ENCODE results near the gene PDLIM5. TPM values are rescaled to one million over a fixed set of nuclear protein-coding genes. Genes with fewer than 3 reads are reported as not detected.

PDLIM5 gene
- total RNA-seq, 2 donors from 2014 or later, result 598 to 841 TPM

DNA sequence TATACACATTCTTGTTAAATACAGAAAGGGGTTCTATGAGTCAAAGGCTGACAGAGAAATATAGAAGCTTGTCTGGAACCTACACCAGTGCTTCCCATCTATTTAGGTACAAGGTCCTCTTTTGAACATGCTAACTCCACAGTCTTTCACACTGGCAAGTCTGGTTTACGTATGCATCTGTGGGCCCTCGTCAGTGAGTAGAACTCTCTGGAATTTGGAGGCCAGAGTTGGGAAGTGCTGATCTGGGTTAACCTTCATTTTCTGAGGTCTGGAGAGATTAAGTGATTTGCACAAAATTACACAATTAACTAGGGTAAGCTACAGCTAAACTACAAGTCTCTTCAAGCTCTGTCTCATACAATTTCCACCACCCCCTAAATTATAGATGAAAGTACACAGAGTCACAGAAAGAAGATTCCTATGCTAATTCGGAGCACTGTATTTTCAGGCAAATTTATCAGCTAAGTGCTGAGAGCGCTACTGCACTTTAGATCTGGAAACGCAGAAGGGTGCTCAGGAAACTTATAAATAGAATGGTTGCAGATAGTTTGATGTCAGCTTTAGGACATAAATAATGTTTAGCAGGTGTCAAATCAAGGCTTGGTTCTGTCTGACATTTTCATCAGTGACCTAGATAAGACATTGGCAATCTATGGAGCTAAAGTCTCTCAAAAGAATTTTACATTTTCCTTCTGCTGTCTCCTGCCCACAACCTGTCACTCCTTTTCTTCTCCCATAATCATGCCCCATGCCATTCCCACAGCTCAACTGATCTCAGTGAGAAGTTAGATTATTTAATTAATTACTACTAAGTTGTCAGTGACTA, 43.0 kb upstream of the PDLIM5 start:
- Histone ChIP-seq H3K4me3 (no peak overlapping the region), H3K4me1 (peaks cover 0 to 62% of the 10 kb centered on the region in 2 donors), H3K9me3 (no peaks in the 10 kb centered on the region), H3K27me3 (no peaks in the 10 kb centered on the region), H3K36me3 (no peaks in the 10 kb centered on the region), H3K27ac (peak overlapping the region; percentile 79 to 81)
- TF ChIP-seq, protein P1, sequence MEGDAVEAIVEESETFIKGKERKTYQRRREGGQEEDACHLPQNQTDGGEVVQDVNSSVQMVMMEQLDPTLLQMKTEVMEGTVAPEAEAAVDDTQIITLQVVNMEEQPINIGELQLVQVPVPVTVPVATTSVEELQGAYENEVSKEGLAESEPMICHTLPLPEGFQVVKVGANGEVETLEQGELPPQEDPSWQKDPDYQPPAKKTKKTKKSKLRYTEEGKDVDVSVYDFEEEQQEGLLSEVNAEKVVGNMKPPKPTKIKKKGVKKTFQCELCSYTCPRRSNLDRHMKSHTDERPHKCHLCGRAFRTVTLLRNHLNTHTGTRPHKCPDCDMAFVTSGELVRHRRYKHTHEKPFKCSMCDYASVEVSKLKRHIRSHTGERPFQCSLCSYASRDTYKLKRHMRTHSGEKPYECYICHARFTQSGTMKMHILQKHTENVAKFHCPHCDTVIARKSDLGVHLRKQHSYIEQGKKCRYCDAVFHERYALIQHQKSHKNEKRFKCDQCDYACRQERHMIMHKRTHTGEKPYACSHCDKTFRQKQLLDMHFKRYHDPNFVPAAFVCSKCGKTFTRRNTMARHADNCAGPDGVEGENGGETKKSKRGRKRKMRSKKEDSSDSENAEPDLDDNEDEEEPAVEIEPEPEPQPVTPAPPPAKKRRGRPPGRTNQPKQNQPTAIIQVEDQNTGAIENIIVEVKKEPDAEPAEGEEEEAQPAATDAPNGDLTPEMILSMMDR (IDR thresholded peaks at IDR 0.05), result no peak
- DNase-seq (ENCODE audit: low spot score), result no peak

DNA sequence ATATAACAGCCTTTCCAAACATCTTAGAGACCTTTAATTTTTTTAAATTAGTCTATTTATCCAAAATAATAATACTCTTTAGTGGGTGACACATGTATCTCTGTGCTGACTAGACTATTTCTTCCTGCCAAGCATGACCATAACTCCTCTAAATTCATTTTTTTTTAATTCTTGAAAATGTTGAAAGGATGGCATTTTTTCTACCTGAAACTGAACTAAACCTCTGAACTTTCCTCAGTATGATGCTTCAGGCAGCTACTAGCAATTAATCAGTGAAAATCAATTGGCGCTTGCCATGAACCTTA, 42.4 kb upstream of the PDLIM5 start:
- H3K36me3 ChIP-seq, result no peaks in the 10 kb centered on the region
- H3K27ac ChIP-seq, result peak overlapping the region; percentile 79 to 81
- H3K27me3 ChIP-seq, result no peaks in the 10 kb centered on the region
- H3K4me1 ChIP-seq, result peaks cover 0 to 63% of the 10 kb centered on the region in 2 donors
- no peaks in the 10 kb centered on the region for H3K9me3 ChIP-seq
- H3K4me3 ChIP-seq, result no peak overlapping the region
- TF ChIP-seq, protein P1 (IDR thresholded peaks at IDR 0.05), result no peak
- DNase-seq (ENCODE audit: low spot score), result no peak

DNA sequence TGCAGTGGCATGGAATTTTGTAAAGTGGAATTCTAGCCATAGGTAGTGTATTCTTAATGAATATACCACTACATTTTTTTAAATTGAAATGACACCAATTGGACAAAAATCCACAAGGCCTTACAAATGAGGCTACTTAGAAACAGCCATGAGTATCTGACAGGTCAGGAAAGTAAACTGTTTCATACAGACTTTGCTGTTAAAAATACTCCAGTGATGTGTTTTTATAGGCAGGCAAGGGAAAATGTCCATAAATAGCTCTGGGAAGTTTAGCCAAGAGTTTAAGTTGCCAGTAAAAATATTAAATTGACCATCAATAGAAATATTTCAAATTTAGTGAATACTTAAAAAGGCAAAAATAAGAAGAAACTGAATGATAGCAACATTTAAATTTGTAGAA, 41.8 kb upstream of the PDLIM5 start:
- peak overlapping the region; percentile 79 to 81 for H3K27ac ChIP-seq
- H3K4me1 ChIP-seq, result peaks cover 0 to 66% of the 10 kb centered on the region in 2 donors
- no peaks in the 10 kb centered on the region for H3K27me3 ChIP-seq
- no peak for DNase-seq (ENCODE audit: low spot score)
- TF ChIP-seq, protein P1 (IDR thresholded peaks at IDR 0.05), result no peak
- H3K36me3 ChIP-seq, result no peaks in the 10 kb centered on the region
- no peaks in the 10 kb centered on the region for H3K9me3 ChIP-seq
- H3K4me3 ChIP-seq, result no peak overlapping the region

DNA sequence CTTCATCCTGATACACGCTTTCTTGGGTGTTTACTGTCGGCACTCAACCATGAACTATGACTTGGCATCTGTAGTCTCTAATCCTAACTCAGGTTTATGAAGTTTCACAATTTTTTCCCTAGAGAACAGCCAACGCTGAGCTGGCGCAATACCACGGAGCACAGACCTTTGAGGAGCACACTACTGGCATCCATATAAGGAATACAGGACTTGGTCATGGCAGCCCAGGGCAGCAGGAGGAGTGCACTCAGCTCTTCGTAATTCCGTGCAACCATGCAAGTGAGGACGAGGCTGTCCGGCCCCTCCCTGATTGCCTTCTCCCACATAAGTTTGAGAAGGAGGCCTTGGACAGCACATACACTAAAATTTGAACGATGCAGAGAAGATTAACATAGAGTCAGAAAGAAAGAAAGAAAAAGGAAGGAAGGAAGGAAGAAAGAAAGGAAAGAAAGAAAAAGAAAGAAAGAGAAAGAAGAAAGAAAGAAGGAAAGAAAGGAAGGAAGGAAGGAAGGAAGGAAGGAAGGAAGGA, 41.0 kb upstream of the PDLIM5 start:
- TF ChIP-seq, protein P1 (IDR thresholded peaks at IDR 0.05), result no peak
- Histone ChIP-seq H3K9me3 (no peaks in the 10 kb centered on the region), H3K4me1 (peaks cover 0 to 67% of the 10 kb centered on the region in 2 donors), H3K27ac (peak overlapping the region; percentile 79 to 81), H3K4me3 (no peak overlapping the region), H3K36me3 (no peaks in the 10 kb centered on the region), H3K27me3 (no peaks in the 10 kb centered on the region)
- DNase-seq (ENCODE audit: low spot score), result peak; percentile 73

DNA sequence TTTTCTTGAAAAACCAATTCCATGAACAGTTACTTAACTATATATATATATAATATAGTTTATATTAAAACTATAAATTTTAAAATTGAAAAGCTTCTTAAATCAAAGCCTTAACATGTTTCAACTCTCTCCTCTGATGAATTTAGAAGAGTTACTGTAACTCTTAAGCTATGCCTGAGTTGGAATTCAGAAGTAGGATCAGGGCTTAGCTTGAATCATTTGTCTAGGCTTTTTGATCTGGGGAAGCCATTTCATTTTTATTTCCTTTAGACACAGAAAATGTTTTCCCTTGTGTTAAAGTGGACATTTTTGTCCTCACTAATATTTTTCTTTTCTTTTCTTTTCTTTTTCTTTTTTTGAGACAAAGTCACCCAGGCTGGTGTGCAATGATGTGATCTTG, 40.4 kb upstream of the PDLIM5 start:
- DNase-seq (ENCODE audit: low spot score), result no peak
- H3K27me3 ChIP-seq, result no peaks in the 10 kb centered on the region
- no peaks in the 10 kb centered on the region for H3K36me3 ChIP-seq
- H3K4me1 ChIP-seq, result peaks cover 0 to 67% of the 10 kb centered on the region in 2 donors
- peak overlapping the region; percentile 79 to 81 for H3K27ac ChIP-seq
- no peaks in the 10 kb centered on the region for H3K9me3 ChIP-seq
- no peak overlapping the region for H3K4me3 ChIP-seq
- TF ChIP-seq, protein P1 (IDR thresholded peaks at IDR 0.05), result no peak

All from right atrium auricular region (tissue), 2 donors.